ENCODE measurements around the gene AHCTF1. TPM values are rescaled to one million over a fixed set of nuclear protein-coding genes. Genes with fewer than 3 reads are reported as not detected.

The AHCTF1 gene
- total and polyA plus RNA-seq, 2 experiments from 2014 or later = 21.7 to 49.8 TPM

- H4K20me1 ChIP-seq (replicated peaks; ENCODE audit: insufficient read depth) = no peaks in the 10 kb centered on the region; the same call in none of the 2 replicates
- no peaks in the 10 kb centered on the region for H3K27me3 Mint-ChIP-seq (ENCODE audit: insufficient read depth, low read depth, poor library complexity)
- H3K36me3 Mint-ChIP-seq (ENCODE audit: low read depth) = peaks cover 89% of the 10 kb centered on the region
- H3F3A ChIP-seq (replicated peaks; ENCODE audit: low read depth) = no peaks in the 10 kb centered on the region
- no peak overlapping the region for H3K4me2 ChIP-seq
- H3K79me2 ChIP-seq (replicated peaks; ENCODE audit: insufficient read depth) = 0 out of 2 replicates have a peak, but pooled peaks cover 2% of the 10 kb centered on the region
- peaks cover 86% of the 10 kb centered on the region for H3K9me3 Mint-ChIP-seq
- H3K36me3 ChIP-seq (ENCODE audit: insufficient read depth) = peaks cover 4% of the 10 kb centered on the region
- H3K4me3 Mint-ChIP-seq = no peak overlapping the region
- H2AFZ ChIP-seq = no peak overlapping the region
- H3K4me1 Mint-ChIP-seq = no peaks in the 10 kb centered on the region; the same call in 2 of the 3 replicates
- H3K4me1 ChIP-seq (ENCODE audit: insufficient read depth) = no peaks in the 10 kb centered on the region
- TF ChIP-seq, protein P1, sequence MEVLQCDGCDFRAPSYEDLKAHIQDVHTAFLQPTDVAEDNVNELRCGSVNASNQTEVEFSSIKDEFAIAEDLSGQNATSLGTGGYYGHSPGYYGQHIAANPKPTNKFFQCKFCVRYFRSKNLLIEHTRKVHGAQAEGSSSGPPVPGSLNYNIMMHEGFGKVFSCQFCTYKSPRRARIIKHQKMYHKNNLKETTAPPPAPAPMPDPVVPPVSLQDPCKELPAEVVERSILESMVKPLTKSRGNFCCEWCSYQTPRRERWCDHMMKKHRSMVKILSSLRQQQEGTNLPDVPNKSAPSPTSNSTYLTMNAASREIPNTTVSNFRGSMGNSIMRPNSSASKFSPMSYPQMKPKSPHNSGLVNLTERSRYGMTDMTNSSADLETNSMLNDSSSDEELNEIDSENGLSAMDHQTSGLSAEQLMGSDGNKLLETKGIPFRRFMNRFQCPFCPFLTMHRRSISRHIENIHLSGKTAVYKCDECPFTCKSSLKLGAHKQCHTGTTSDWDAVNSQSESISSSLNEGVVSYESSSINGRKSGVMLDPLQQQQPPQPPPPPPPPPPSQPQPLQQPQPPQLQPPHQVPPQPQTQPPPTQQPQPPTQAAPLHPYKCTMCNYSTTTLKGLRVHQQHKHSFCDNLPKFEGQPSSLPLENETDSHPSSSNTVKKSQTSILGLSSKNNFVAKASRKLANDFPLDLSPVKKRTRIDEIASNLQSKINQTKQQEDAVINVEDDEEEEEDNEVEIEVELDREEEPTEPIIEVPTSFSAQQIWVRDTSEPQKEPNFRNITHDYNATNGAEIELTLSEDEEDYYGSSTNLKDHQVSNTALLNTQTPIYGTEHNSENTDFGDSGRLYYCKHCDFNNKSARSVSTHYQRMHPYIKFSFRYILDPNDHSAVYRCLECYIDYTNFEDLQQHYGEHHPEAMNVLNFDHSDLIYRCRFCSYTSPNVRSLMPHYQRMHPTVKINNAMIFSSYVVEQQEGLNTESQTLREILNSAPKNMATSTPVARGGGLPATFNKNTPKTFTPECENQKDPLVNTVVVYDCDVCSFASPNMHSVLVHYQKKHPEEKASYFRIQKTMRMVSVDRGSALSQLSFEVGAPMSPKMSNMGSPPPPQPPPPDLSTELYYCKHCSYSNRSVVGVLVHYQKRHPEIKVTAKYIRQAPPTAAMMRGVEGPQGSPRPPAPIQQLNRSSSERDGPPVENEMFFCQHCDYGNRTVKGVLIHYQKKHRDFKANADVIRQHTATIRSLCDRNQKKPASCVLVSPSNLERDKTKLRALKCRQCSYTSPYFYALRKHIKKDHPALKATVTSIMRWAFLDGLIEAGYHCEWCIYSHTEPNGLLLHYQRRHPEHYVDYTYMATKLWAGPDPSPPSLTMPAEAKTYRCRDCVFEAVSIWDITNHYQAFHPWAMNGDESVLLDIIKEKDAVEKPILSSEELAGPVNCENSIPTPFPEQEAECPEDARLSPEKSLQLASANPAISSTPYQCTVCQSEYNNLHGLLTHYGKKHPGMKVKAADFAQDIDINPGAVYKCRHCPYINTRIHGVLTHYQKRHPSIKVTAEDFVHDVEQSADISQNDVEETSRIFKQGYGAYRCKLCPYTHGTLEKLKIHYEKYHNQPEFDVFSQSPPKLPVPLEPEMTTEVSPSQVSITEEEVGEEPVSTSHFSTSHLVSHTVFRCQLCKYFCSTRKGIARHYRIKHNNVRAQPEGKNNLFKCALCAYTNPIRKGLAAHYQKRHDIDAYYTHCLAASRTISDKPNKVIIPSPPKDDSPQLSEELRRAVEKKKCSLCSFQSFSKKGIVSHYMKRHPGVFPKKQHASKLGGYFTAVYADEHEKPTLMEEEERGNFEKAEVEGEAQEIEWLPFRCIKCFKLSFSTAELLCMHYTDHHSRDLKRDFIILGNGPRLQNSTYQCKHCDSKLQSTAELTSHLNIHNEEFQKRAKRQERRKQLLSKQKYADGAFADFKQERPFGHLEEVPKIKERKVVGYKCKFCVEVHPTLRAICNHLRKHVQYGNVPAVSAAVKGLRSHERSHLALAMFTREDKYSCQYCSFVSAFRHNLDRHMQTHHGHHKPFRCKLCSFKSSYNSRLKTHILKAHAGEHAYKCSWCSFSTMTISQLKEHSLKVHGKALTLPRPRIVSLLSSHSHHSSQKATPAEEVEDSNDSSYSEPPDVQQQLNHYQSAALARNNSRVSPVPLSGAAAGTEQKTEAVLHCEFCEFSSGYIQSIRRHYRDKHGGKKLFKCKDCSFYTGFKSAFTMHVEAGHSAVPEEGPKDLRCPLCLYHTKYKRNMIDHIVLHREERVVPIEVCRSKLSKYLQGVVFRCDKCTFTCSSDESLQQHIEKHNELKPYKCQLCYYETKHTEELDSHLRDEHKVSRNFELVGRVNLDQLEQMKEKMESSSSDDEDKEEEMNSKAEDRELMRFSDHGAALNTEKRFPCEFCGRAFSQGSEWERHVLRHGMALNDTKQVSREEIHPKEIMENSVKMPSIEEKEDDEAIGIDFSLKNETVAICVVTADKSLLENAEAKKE (CRISPR knock-in tag; IDR thresholded peaks at IDR 0.05) = no peak
- TF ChIP-seq NANOG (IDR thresholded peaks at IDR 0.05; ENCODE audit: borderline replicate concordance) = no peak
- peaks cover 8% of the 10 kb centered on the region for H3K9me2 ChIP-seq (ENCODE audit: insufficient read depth)
- no peak overlapping the region for H3K27ac ChIP-seq (ENCODE audit: low read depth)
- H3K4me3 ChIP-seq = no peak overlapping the region
- DNase-seq (ENCODE audit: low spot score) = peak; percentile 3
- H3K27ac Mint-ChIP-seq = no peak overlapping the region
- no peak for ATAC-seq
- no peaks in the 10 kb centered on the region for H3K27me3 ChIP-seq (ENCODE audit: insufficient read depth)
Observed at GRCh38 chr1:246971969-246972368, 40.2 kb upstream of the AHCTF1 start.

- no peaks in the 10 kb centered on the region; the same call in 2 of the 3 replicates for H3K4me1 Mint-ChIP-seq
- no peak overlapping the region for H3K27ac ChIP-seq (ENCODE audit: low read depth)
- no peaks in the 10 kb centered on the region for H3K27me3 Mint-ChIP-seq (ENCODE audit: insufficient read depth, low read depth, poor library complexity)
- peaks cover 4% of the 10 kb centered on the region for H3K36me3 ChIP-seq (ENCODE audit: insufficient read depth)
- no peaks in the 10 kb centered on the region for H3K4me1 ChIP-seq (ENCODE audit: insufficient read depth)
- peak; percentile 74 for DNase-seq (ENCODE audit: low spot score)
- H3K4me2 ChIP-seq = no peak overlapping the region
- H3K36me3 Mint-ChIP-seq (ENCODE audit: low read depth) = peaks cover 90% of the 10 kb centered on the region
- ATAC-seq = no peak
- TF ChIP-seq CTCF (conservative IDR thresholded peaks at IDR 0.05; ENCODE audit: low read depth in 2 of 2) (peak; percentile 68 to 87), CREB1 (CRISPR knock-in tag; IDR thresholded peaks at IDR 0.05; ENCODE audit: low read depth) (no peak)
- H3K4me3 Mint-ChIP-seq = no peak overlapping the region
- H3K9me3 Mint-ChIP-seq = peaks cover 86% of the 10 kb centered on the region
- no peak overlapping the region for H2AFZ ChIP-seq
- no peaks in the 10 kb centered on the region; the same call in 1 of the 2 replicates for H4K20me1 ChIP-seq (replicated peaks; ENCODE audit: insufficient read depth)
- 0 out of 2 replicates have a peak, but pooled peaks cover 2% of the 10 kb centered on the region for H3K79me2 ChIP-seq (replicated peaks; ENCODE audit: insufficient read depth)
- no peaks in the 10 kb centered on the region for H3K27me3 ChIP-seq (ENCODE audit: insufficient read depth)
- H3K9me2 ChIP-seq (ENCODE audit: insufficient read depth) = peaks cover 8% of the 10 kb centered on the region
- no peaks in the 10 kb centered on the region for H3F3A ChIP-seq (replicated peaks; ENCODE audit: low read depth)
- H3K27ac Mint-ChIP-seq = no peak overlapping the region
- no peak overlapping the region for H3K4me3 ChIP-seq
Observed at GRCh38 chr1:246971090-246971721, 39.5 kb upstream of the AHCTF1 start.

Measured in GM23338 (cell line).